MM.1S (cell line): ENCODE results near the gene MICU1.
A peak's percentile ranks its signal among the peaks of the same experiment; 100 is the strongest.

Experiments used
- DNase-seq: peaks from one replicate; pipeline ENCODE4 v3.0.0-alpha.2; 2015
- H2AFZ ChIP-seq: fragments of 300-600 bp; sonication (generic); 2 replicates; pipeline ENCODE4 v1.6.0; 2016; ENCODE audit warnings: antibody characterized with exemption, low read length
- H3F3A ChIP-seq: fragments of 300-600 bp; sonication (generic); 2 replicates; pipeline ENCODE4 v1.6.1; 2016; ENCODE audit warnings: mild to moderate bottlenecking, antibody characterized with exemption, low read length, moderate library complexity, mixed read lengths; ENCODE audit not compliant: insufficient read depth
- H3K27ac ChIP-seq: fragments of 300-600 bp; sonication (generic); 2 replicates; pipeline ENCODE4 v1.5.1; 2016; ENCODE audit warnings: mild to moderate bottlenecking, low read length
- H3K27me3 ChIP-seq: fragments of 300-600 bp; sonication (generic); replicated peaks from 2 replicates; pipeline ENCODE4 v1.6.0; 2016; ENCODE audit warnings: low read length; ENCODE audit not compliant: insufficient read depth
- H3K36me3 ChIP-seq: fragments of 300-600 bp; sonication (generic); replicated peaks from 2 replicates; pipeline ENCODE4 v1.6.1; 2016; ENCODE audit warnings: mild to moderate bottlenecking, low read length, mixed read lengths; ENCODE audit not compliant: insufficient read depth
- H3K4me1 ChIP-seq: fragments of 300-600 bp; sonication (generic); 2 replicates; pipeline ENCODE4 v1.6.1; 2016; ENCODE audit warnings: low read length, mixed read lengths
- H3K4me2 ChIP-seq: fragments of 300-600 bp; sonication (generic); 2 replicates; pipeline ENCODE4 v1.6.0; 2016; ENCODE audit warnings: low read depth, low read length
- H3K4me3 ChIP-seq: fragments of 300-600 bp; sonication (generic); 2 replicates; pipeline ENCODE4 v1.5.1; 2016; ENCODE audit warnings: low read length, mixed read lengths
- H3K79me2 ChIP-seq: fragments of 300-600 bp; sonication (generic); 2 replicates; pipeline ENCODE4 v1.6.1; 2016; ENCODE audit warnings: mixed run types, low read length, mixed read lengths
- H3K9ac ChIP-seq: fragments of 300-600 bp; sonication (generic); 2 replicates; pipeline ENCODE4 v1.6.1; 2016; ENCODE audit warnings: low read length, mixed read lengths
- H3K9me2 ChIP-seq: fragments of 300-600 bp; sonication (generic); replicated peaks from 2 replicates; pipeline ENCODE4 v1.6.1; 2016; ENCODE audit warnings: mild to moderate bottlenecking, low read length, mixed read lengths; ENCODE audit not compliant: insufficient read depth
- H3K9me3 ChIP-seq: fragments of 300-600 bp; sonication (generic); replicated peaks from 2 replicates; pipeline ENCODE4 v1.6.1; 2016; ENCODE audit warnings: mild to moderate bottlenecking, low read length, mixed read lengths; ENCODE audit not compliant: insufficient read depth
- H4K20me1 ChIP-seq: fragments of 300-600 bp; sonication (generic); 2 replicates; pipeline ENCODE4 v1.6.1; 2016; ENCODE audit warnings: mild to moderate bottlenecking, low read length, moderate library complexity, mixed read lengths; ENCODE audit not compliant: insufficient read depth
- CTCF ChIP-seq: fragments of 300-600 bp; sonication (generic); IDR thresholded peaks from 2 replicates; pipeline ENCODE4 v1.5.1; 2016; ENCODE audit warnings: antibody characterized with exemption, low read length, mixed read lengths
- EZH2 ChIP-seq: fragments of 300-600 bp; sonication (generic); optimal IDR thresholded peaks from 2 replicates; pipeline ENCODE3; 2017; ENCODE audit warnings: low read depth, mild to moderate bottlenecking, antibody characterized with exemption, low read length, mixed read lengths
- EZH2phosphoT487 ChIP-seq: fragments of 300-600 bp; sonication (generic); IDR thresholded peaks from 2 replicates; pipeline ENCODE4 v1.6.1; 2018; ENCODE audit warnings: antibody characterized with exemption, low read length

The MICU1 gene

GRCh38 chr10:72322280-72323058, 303.4 kb downstream of the MICU1 start:
- TF ChIP-seq EZH2phosphoT487 (no peak), CTCF (no peak), EZH2 (no peak)
- no peaks in the 10 kb centered on the region for H3K9me3 ChIP-seq
- no peaks in the 10 kb centered on the region for H3K27me3 ChIP-seq
- no peak overlapping the region for H3K9ac ChIP-seq
- H3F3A ChIP-seq: peaks cover 28% of the 10 kb centered on the region
- H3K79me2 ChIP-seq: no peaks in the 10 kb centered on the region
- H3K9me2 ChIP-seq: no peaks in the 10 kb centered on the region
- H3K4me2 ChIP-seq: no peak overlapping the region
- no peak overlapping the region for H2AFZ ChIP-seq
- no peak for DNase-seq
- peaks cover 44% of the 10 kb centered on the region for H3K4me1 ChIP-seq
- H3K27ac ChIP-seq: no peak overlapping the region
- H4K20me1 ChIP-seq: no peaks in the 10 kb centered on the region
- no peak overlapping the region for H3K4me3 ChIP-seq
- H3K36me3 ChIP-seq: no peaks in the 10 kb centered on the region

- H3K9me3 ChIP-seq: no peaks in the 10 kb centered on the region
- H3K27me3 ChIP-seq: no peaks in the 10 kb centered on the region
- no peaks in the 10 kb centered on the region for H3K79me2 ChIP-seq
- no peaks in the 10 kb centered on the region for H3K9me2 ChIP-seq
- peaks cover 44% of the 10 kb centered on the region for H3K4me1 ChIP-seq
- no peaks in the 10 kb centered on the region for H4K20me1 ChIP-seq
- no peak overlapping the region for H2AFZ ChIP-seq
- H3K4me3 ChIP-seq: no peak overlapping the region
- no peak overlapping the region for H3K9ac ChIP-seq
- TF ChIP-seq EZH2 (no peak), EZH2phosphoT487 (no peak), CTCF (no peak)
- no peaks in the 10 kb centered on the region for H3K36me3 ChIP-seq
- H3K4me2 ChIP-seq: no peak overlapping the region
- peaks cover 28% of the 10 kb centered on the region for H3F3A ChIP-seq
- H3K27ac ChIP-seq: no peak overlapping the region
- DNase-seq: no peak
Measured at GRCh38 chr10:72322030-72322279, 303.9 kb downstream of the MICU1 start.

- Histone ChIP-seq H3K36me3 (no peaks in the 10 kb centered on the region), H3F3A (peaks cover 28% of the 10 kb centered on the region), H3K9ac (peak overlapping the region; percentile 91), H3K27ac (peak overlapping the region; percentile 95), H3K27me3 (no peaks in the 10 kb centered on the region), H4K20me1 (no peaks in the 10 kb centered on the region), H3K4me1 (peaks cover 44% of the 10 kb centered on the region), H3K4me3 (no peak overlapping the region), H3K9me2 (no peaks in the 10 kb centered on the region), H3K79me2 (no peaks in the 10 kb centered on the region), H3K4me2 (peak overlapping the region; percentile 94; the same call in 1 of the 2 replicates), H3K9me3 (no peaks in the 10 kb centered on the region), H2AFZ (peak overlapping the region; percentile 40; the same call in 1 of the 2 replicates)
- TF ChIP-seq EZH2 (no peak), CTCF (no peak), EZH2phosphoT487 (no peak)
- no peak for DNase-seq
Measured at GRCh38 chr10:72321248-72322029, 304.4 kb downstream of the MICU1 start.
